ENCODE measurements around the gene RMDN2. TPM values are rescaled to one million over a fixed set of nuclear protein-coding genes. Genes with fewer than 3 reads are reported as not detected.

RMDN2 gene
- total RNA-seq, 4 donors from 2014 or later = 7.3 to 15.0 (median 12.5) TPM

DNA sequence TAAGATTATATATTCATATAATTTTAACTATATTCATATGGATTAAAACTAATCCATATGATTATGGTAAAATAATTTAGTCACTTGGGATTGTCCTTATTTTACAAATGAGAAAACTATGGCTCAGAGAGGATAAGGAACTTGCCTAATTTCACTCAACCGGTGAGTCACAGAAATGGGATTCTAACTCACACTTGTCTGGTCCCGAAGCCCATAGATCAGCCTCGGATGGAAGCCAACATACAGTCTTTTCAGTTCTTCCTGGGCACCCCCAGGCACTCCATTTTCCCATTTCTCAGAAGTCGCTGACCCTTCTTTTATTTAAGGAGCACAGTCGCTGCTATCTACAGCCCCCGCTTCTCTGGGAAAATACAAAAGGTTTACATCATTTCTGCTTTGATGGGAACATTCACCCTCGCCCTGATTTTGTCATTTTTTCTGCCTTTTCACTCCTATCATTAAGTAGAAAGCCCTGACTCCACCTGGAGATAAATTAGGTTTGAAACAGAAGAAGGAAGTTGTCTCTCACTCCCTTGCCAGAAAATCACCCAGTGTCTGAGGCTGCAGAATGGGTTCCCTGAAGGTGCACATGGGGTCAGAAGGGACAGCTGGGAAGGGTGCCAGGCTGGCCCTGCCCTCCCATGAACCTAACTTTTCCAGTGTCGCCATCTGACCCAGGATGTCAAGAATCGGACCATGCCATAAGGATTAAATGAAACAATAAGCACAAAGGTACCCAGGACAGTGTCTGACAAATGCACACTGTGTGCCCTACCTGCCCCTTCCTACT is 114.2 kb downstream of the RMDN2 start:
- TF ChIP-seq, protein P1, sequence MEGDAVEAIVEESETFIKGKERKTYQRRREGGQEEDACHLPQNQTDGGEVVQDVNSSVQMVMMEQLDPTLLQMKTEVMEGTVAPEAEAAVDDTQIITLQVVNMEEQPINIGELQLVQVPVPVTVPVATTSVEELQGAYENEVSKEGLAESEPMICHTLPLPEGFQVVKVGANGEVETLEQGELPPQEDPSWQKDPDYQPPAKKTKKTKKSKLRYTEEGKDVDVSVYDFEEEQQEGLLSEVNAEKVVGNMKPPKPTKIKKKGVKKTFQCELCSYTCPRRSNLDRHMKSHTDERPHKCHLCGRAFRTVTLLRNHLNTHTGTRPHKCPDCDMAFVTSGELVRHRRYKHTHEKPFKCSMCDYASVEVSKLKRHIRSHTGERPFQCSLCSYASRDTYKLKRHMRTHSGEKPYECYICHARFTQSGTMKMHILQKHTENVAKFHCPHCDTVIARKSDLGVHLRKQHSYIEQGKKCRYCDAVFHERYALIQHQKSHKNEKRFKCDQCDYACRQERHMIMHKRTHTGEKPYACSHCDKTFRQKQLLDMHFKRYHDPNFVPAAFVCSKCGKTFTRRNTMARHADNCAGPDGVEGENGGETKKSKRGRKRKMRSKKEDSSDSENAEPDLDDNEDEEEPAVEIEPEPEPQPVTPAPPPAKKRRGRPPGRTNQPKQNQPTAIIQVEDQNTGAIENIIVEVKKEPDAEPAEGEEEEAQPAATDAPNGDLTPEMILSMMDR (IDR thresholded peaks at IDR 0.05; ENCODE audit: low read depth) = no peak

DNA sequence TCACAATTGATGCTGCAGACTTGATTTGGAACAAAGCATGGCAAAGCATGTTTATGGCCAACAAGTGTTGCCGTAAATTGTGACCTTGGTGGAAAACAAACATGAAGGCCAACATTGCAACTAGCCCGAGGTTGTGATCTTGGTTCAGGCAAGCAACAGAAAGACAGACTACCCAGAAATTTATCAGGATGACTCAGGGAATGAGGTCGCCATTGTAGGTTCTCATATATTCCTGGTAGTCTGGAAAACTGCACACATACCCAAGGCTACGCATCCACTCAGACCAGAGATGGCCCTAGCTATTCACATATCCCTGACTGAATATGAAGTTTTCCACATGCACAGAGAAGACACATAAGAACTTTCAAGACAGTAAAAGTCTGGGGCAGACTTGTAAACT is 120.7 kb downstream of the RMDN2 start:
- TF ChIP-seq, protein P1 (IDR thresholded peaks at IDR 0.05; ENCODE audit: low read depth) = no peak

DNA sequence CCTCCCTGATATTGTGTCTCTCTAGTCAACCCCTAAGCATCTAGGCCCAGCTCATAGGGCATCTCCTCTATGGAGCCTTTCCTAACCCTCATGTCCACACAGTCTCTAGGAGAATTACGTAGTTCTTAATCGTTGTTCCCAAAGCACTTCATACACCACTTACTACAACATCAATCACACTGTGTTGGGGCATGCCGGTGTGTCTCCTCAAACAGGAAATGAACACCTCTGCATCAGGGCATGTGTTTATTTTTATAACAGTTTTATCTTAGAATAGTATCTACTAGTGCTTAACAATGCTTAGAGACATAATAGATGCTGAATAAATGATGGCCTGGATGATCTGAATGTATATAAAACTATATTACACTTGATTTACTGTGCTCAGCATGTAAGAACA is 131.1 kb downstream of the RMDN2 start:
- TF ChIP-seq, protein P1 (IDR thresholded peaks at IDR 0.05; ENCODE audit: low read depth) = no peak

DNA sequence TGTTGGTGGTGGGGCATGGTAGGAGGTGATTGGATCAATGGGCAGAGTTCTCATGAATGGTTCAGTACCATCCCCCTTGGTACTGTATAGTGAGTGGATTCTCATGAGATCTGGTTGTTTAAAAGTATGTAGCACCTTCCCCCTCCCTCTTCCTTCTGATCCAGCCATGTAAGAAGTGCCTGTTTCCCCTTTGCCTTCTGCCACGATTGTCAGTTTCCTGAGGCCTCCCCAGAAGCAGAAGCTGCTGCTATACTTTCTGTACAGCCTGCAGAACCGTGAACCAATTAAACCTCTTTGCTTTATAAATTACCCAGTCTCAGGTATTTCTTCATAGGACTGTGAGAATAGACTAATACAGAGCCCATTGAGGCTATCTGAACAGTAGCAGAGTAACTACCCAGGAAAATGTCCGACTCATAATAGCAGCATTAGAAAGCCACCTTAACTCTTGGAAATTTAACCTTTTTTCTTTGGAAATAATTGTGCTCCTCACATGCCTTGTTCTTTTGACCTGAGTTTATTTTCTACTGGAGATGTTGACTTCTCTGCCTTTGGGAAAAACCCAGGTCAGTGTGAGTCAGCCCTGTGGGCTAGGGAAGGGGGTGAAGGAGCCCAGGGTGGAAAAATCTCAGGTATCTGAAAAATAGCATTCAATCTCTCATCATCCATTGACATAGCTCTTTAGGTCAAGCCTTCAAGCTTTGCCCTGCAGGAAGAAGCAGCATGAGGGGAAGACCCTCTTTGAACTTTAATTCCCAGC is 132.7 kb downstream of the RMDN2 start:
- TF ChIP-seq, protein P1 (IDR thresholded peaks at IDR 0.05; ENCODE audit: low read depth) = no peak

DNA sequence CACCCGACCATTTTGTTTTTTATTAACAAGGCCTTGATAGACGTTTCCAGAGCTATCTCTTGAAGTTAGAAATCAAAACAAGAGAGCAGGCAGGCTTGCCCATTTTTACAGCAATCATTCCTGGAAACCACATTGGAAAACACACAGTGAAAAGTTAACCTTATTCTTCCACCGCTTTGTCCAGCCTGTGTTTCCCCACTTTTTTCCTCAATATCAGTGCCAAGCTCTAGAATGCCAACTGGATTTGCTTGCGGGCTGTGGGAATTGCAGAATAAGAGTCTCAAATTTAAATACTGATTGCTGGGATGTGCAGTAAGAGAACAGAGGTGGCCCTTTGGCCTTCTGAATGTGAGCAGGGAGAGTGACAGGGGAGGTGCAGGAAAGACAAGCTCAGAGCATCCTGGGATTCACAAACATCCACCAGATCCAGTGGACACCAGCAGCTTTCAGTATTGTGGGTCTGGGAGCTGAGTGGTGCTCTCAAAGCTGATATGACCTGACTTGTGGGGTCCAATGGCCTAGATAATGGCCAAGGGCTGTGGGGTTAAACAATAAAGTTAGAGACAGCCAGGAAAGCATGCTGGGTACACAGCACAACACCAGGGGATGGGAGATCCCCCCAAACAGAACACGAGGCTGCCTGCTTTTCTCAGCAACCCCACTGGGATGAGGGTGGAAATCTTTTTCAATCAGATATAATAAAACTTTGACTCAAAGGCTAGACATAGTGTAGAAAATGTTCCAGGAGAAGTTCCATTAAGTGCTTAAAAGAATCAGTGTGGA is 135.3 kb downstream of the RMDN2 start:
- TF ChIP-seq, protein P1 (IDR thresholded peaks at IDR 0.05; ENCODE audit: low read depth) = no peak

DNA sequence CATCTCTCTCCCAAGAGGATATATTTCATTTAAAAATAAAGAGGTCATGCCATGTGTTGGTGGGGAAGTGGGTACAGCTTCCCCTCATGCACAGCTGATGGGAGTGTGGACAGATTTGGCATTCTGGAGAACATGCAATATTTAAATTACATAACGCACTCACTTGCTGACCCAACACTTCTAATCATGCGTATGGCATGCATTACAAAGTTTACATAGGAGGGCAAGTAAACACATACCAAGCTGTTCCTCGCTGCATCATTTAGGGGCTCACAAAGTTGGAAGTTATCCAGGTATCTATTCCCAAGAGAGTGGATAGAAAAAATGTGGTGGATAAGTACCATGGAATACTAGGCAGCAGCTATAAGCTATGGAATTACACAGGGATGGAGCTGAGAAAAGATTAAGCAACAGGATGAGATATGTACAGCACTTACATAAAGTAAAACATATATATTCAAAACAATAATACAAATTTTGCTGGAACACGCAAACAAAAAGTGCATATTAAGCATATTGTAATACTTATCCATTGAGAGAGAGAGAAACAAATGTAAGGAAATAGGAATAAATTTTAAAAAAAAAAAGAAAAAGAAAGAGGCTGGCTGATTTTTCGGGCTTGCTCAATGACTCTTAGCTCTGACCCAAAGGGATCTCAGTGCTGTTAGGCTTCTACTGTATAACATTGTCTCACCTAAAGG is 139.9 kb downstream of the RMDN2 start:
- TF ChIP-seq, protein P1 (IDR thresholded peaks at IDR 0.05; ENCODE audit: low read depth) = no peak

All from subcutaneous adipose tissue (tissue), 4 donors.